AG04449 (cell line): ENCODE results near the gene MRPS23.

ENCODE experiments used
- CTCF ChIA-PET: fragments of 350-600 bp; formaldehyde crosslinking; extraction: SDS; loops from one replicate; lab custom pipeline; 2021; ENCODE audit warnings: antibody characterized with exemption; lab: Yijun Ruan, JAX
- POLR2A ChIA-PET: fragments of 400-600, 350-600 bp; formaldehyde crosslinking; extraction: SDS; loops from one replicate; lab custom pipeline; 2020; ENCODE audit warnings: antibody characterized with exemption, inconsistent platforms; lab: Yijun Ruan, JAX
- DNase-seq: peaks from one replicate; pipeline ENCODE4 v3.0.0-alpha.2; 2010; ENCODE audit warnings: low read depth, low spot score
- H3K4me3 ChIP-seq: 2 replicates; pipeline ENCODE4 v1.5.1; 2011; ENCODE audit warnings: low read depth, mild to moderate bottlenecking, control low read depth, low read length
- CTCF ChIP-seq: IDR thresholded peaks from one replicate; pipeline ENCODE4 v1.5.1; 2011; ENCODE audit warnings: mild to moderate bottlenecking, moderate library complexity, low read length, control low read depth, inconsistent platforms; ENCODE audit not compliant: insufficient read depth; ENCODE audit errors: missing control alignments

Gene MRPS23

DNA sequence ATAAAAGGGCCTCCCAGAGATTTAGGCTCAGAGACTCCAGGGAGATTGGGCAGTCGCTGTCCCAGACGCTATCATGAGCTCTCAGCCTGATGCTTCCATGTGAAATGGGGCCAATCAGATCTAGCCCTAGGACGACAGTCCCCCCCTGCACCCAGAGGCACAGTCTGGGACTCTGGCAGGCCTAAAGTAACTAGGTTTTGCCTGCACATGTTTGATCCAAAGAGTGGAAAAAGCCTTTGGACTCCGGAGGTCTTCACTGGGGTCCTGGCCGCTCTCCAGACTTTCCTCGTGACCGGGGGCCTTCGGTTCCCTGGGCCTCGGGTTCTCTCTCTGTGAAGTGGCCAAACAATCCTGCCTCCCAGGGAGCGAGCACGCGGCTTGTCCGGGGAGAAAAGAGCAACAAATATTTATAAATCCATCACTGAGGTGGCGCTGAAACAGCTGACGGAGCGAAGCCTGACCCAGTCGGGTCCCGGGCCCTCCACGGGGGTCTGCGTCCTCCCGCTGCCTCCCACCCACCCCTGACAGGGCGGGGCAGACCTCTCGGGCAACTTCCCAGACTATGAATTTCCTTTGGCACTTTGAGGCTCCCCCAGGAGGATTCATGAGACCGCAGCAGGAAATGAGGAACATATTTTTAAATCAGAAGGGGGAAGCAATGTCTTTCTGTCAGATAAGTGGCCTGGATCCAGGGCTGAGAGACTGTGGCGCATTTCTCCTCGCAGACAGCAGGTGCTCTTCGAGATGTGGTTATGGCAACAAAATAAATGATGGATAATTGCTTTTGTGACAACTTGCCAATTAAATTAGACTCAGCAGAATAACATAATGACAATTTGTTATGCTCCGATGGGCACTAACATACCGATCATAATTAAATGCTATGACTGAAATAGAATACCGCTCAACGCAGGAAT, 38.9 kb downstream of the MRPS23 start:
- CTCF ChIA-PET: interaction anchor here (0.7 to 2.1 kb wide), 7 partner anchors 16 to 681 kb away, joined by 3 to 15 read pairs (median 3); no protein-coding TSS in a partner anchor
- H3K4me3 ChIP-seq: no peak overlapping the region
- no peak for TF ChIP-seq CTCF
- DNase-seq: no peak
- POLR2A ChIA-PET: no interaction called here

GRCh38 chr17:57809879-57810278, 40.0 kb downstream of the MRPS23 start:
- ChIA-PET CTCF (interaction anchor here (0.7 to 1.5 kb wide), 3 partner anchors 17 to 190 kb away, joined by 3 to 4 read pairs (median 3); no protein-coding TSS in a partner anchor), POLR2A (no interaction called here)

DNA sequence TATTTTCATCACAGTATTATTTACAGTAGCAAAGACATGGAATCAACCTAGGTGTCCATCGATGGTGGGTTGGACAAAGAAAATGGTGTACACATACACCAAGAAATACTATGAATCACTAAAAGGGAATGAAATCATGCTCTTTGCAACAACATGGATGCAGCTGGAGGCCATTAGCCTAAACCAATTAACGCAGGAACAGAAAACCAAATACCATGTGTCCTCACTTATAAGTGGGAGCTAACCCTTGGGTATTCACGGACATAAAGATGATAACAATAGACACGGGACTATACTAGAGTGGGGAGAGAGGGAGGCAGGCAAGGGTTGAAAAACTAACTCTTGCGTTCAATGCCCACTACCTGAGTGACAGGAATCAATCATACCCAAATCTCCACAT, 41.0 kb downstream of the MRPS23 start:
- no peak for DNase-seq
- no peak overlapping the region for H3K4me3 ChIP-seq
- ChIA-PET POLR2A (no interaction called here), CTCF (no interaction called here)
- TF ChIP-seq CTCF: no peak

More at GRCh38 chr17:57809879-57810278, 40.0 kb downstream of the MRPS23 start:
- DNase-seq: no peak
- no peak overlapping the region for H3K4me3 ChIP-seq
- TF ChIP-seq CTCF: no peak

DNA sequence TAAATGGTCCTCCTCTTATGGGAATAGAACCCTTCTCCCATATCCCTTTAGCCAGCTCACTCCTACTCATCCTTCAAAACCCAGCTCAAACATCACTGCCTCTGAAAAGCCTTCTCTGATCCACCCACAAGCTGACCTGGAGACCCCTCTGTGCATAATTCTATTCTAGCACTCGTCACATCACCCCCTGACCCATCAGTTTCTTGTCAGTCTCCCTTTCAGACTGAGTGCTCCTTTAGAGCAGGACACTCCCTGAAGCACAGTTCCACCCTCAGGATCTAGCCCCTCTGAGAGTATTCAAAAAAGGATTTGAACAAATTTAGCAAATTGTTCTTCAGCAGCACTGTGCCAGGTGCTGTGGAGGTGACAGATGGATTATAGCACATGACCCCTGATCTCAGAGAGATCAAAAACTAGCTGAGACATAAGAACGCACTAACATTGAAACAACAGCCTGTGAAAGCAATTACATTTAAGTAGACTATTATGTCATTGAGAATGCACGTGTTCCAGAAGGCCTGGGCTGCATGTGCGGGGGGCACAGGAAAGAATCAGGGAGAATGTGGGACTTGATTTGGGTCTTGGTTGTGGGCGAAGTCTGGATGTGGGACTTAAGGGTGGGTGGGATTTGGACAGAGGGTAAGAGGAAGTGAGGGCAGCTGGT, 43.5 kb downstream of the MRPS23 start:
- POLR2A ChIA-PET: no interaction called here
- no peak overlapping the region for H3K4me3 ChIP-seq
- no peak for TF ChIP-seq CTCF
- DNase-seq: no peak
- CTCF ChIA-PET: interaction anchor here (0.9 to 2.1 kb wide), 2 partner anchors 23 to 27 kb away, joined by 3 to 8 read pairs; no protein-coding TSS in a partner anchor

- ChIA-PET POLR2A (no interaction called here), CTCF (interaction anchor here (1.2 to 2.4 kb wide), 2 partner anchors 20 to 55 kb away, joined by 3 to 10 read pairs; no protein-coding TSS in a partner anchor)
- no peak for TF ChIP-seq CTCF
- no peak overlapping the region for H3K4me3 ChIP-seq
- DNase-seq: no peak
These were observed 46.8 kb downstream of the MRPS23 start for GRCh38 chr17:57803021-57803420.
